ENCODE measurements around the gene DRC7.

DNA sequence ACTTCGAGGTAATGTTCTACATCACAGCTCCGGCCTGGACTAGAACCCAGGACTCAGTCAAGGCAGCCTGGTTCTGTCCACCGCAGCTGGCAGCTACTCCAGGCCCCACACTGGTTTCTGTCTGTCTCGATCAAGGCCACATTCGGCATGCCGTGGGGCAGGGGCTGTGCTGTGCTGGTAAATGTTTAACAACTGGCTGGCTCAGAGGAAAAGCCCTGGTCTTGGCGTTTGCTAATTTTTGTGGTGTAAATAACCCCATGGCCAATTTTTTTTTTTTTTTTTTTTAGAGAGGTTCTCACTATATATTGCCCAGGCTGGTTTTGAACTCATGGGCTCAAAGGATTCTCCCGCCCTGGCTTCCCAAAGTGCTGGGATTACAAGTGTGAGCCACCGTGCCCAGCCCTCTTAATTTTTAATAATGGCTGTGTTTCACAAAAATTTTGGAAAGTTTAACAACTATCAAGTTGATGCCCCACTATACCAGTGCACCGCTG, 328 bp upstream of the DRC7 start:
- TF ChIP-seq, protein P1, sequence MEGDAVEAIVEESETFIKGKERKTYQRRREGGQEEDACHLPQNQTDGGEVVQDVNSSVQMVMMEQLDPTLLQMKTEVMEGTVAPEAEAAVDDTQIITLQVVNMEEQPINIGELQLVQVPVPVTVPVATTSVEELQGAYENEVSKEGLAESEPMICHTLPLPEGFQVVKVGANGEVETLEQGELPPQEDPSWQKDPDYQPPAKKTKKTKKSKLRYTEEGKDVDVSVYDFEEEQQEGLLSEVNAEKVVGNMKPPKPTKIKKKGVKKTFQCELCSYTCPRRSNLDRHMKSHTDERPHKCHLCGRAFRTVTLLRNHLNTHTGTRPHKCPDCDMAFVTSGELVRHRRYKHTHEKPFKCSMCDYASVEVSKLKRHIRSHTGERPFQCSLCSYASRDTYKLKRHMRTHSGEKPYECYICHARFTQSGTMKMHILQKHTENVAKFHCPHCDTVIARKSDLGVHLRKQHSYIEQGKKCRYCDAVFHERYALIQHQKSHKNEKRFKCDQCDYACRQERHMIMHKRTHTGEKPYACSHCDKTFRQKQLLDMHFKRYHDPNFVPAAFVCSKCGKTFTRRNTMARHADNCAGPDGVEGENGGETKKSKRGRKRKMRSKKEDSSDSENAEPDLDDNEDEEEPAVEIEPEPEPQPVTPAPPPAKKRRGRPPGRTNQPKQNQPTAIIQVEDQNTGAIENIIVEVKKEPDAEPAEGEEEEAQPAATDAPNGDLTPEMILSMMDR (IDR thresholded peaks at IDR 0.05 in 2 of 3, conservative IDR thresholded peaks at IDR 0.05 in 1 of 3; ENCODE audit: control insufficient read depth in 2 of 3, extremely low read depth in 1 of 3, insufficient read depth in 1 of 3, low read depth in 3 of 3, low read length in 3 of 3), result no peak
- no peak for TF ChIP-seq CEBPB (IDR thresholded peaks at IDR 0.05; ENCODE audit: borderline replicate concordance in 1 of 2, low read depth in 2 of 2, low read length in 2 of 2)
- TF ChIP-seq SIN3A (IDR thresholded peaks at IDR 0.05; ENCODE audit: low read depth, low read length), result no peak
- no peak for TF ChIP-seq KDM1A (IDR thresholded peaks at IDR 0.05; ENCODE audit: borderline replicate concordance)
- TF ChIP-seq POU2F2 (IDR thresholded peaks at IDR 0.05; ENCODE audit: borderline replicate concordance, low read depth, low read length), result no peak
- TF ChIP-seq TCF7 (IDR thresholded peaks at IDR 0.05; ENCODE audit: borderline replicate concordance), result no peak
- TF ChIP-seq ZBTB11 (CRISPR knock-in tag; IDR thresholded peaks at IDR 0.05), result no peak
- no peak for TF ChIP-seq PBX3 (IDR thresholded peaks at IDR 0.05; ENCODE audit: insufficient replicate concordance, low read depth, low read length)
- TF ChIP-seq YY1 (IDR thresholded peaks at IDR 0.05; ENCODE audit: low read depth, low read length), result no peak
- no peak for TF ChIP-seq EZH2 (IDR thresholded peaks at IDR 0.05; ENCODE audit: borderline replicate concordance, control insufficient read depth, low read depth, low read length)
